DMS53 (cell line): ENCODE results near the gene COL25A1.
A peak's percentile ranks its signal among the peaks of the same experiment; 100 is the strongest.
"Not testable (repeated sequence)": the region's sequence is repeated elsewhere in the genome, so short reads cannot be mapped to it uniquely, and the experiment has no call there.

Experiments
- DNase-seq: peaks from one replicate; lab custom pipeline; 2025; lab: John Stamatoyannopoulos, UW

The COL25A1 gene

DNA sequence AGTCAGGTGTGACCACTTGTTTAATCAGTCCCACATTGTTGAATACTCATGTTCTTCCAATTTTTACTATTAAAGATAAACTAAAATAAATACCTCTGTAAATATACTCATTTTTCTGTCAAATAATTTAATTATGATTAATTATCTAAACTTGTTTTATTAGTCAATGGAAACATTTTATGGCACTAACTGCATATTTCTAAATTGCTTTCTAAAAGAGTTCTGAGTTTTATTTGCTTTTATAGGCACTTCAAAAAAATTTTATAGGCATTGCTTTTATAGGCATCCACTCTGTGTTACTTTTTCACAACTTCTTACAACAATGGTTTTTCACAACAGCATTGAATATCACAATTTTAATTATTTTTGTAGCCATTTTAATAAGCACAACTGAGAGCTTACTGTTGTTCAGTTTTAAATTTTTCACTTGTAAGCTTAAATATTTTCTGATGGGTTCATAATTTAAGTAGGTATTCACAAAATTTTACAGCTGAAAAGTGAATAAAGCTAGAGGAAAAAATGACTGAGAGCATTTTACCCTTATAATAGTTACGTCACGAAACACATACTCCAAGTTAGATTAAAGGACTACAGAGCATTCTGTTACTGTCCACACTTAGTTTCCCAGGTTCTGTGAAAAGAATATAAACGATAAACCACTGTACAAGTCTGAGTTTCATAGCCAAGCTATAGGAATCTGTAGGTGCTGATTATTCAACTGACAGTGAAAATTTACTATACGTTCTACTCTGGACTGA lies 398.8 kb downstream of the COL25A1 start:
- no peak for DNase-seq

DNA sequence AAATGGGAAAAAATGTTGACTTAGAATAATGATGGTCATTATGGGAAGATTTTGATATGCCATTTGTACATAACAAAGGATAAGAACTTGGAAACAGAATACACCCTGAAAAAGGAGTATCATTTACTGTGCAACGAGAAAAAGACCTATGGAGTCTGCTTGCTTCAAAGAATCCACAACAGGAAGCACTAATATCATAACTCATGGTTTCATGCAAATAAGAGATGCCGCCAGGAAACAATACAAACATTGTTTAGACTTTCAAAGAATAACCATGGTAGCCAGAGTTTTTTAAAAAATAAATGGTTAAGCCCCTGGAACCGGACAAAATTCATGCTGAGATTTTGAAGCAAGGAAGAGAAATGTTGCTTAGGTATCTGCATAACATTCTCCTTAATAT lies 399.7 kb downstream of the COL25A1 start:
- DNase-seq: peak; percentile 8

- no peak for DNase-seq
Observed at GRCh38 chr4:108901291-108901690, 401.2 kb downstream of the COL25A1 start.

DNA sequence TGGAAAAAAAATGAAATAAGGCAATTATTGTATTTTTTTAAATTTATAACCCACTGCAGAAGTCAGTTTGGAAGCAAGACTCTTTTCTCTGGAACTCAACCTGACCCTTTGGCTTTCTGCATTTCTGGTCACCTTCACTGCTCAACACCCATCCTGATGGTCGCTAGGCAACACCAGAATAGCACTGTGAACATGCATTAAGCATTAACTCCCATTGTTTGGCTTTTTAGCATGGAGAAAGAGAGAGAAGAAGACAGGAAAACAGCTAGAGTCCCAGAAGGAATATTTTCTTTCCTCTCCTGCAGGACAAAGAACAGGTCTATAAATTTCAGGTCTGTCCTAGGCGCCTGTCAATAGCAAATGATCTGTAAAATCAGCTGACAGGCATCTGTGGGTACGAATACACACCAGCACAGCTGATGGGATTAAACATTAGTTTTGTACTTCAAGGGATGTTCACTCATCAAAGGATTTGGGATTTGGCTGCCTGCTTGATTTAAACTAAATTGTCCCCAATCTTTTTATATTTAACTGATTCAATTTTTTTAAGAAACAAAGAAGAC lies 402.4 kb downstream of the COL25A1 start:
- peak; percentile 38 for DNase-seq

GRCh38 chr4:108893468-108893867 lies 409.0 kb downstream of the COL25A1 start:
- no peak for DNase-seq

DNA sequence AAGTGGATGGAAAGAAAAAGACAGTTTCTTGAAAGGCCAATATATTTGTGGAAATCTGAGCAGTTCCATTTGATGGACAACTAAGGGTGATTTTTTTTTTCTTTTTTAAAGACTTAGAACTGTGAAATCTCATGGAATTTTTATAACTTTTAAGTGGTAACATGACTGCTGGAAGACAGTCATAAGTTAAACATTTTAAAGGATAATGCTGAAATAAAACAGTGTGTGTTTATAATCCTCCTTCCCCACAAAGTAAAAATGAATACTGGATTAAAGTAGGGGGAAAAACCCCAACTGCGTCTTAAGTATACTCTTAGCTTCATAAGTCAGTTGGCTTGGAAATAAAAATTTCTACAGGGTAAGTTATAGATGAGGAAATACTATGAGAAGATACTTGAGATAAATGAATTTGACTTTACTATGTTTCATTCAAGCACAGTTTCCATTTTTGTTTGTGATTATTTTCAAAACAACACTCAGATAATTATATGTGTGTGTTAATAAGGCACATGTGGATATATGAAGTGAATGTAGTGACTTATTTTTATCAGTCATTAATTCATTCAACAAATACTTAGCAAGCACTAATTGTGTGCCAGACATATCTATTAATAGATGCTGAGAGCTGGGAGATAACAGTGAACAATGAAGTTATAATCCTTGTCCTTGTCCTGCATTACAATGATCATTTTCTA lies 410.4 kb downstream of the COL25A1 start:
- DNase-seq: no peak

- no peak for DNase-seq
Observed at GRCh38 chr4:108890484-108890881, 412.0 kb downstream of the COL25A1 start.

DNA sequence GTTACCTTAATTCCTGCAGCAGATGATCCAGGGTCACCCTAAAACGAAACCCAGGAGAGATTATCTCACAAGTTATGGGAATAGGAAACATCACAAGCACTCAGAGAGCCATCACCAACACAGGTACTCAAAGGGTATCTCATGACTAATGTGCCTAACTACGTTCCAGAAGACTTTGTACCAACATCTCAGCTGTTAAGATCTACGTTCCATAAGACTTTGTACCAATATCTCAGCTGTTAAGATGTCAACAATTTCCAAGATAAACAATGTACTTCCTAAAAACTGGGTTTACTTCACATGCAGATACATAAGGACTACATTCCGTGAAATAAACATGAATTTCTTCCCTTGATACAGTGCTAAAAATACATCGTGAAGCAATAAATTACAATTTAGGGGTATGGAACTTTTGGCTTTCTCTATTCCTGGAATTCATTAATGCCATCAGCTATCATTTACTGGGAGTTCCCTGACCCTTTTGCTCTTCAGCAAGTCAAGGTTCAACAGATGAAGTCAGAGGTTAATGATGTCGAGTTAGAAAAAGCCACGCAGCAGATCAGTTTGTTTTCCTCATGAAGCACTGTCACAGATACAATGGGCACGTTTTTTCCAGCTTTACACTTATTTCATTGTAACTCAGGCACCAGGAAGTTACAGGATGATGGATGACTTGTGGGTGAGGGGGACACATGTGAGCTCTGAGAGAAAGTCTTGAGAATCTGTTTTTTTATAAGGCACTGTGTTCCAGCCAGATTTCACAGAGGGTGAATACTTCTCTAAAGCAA lies 412.6 kb downstream of the COL25A1 start:
- DNase-seq: no peak

DNA sequence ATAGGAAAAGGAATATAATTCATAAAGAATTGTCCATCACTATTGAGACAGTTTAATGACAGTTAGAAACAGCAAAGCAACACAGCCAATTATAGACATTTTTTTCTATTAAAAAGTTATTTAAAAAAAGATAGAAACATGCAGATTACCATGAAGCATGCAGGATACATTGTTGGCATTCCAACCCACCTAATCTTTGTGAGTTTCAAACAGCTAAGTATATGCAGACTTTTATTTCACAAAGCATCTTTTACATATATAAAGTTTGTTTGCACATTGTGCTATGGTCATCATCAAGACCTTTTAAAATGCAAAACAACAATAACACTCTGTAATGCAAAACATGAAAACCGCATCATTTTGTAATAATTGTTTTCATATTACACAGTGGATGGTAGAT lies 413.7 kb downstream of the COL25A1 start:
- no peak for DNase-seq

DNA sequence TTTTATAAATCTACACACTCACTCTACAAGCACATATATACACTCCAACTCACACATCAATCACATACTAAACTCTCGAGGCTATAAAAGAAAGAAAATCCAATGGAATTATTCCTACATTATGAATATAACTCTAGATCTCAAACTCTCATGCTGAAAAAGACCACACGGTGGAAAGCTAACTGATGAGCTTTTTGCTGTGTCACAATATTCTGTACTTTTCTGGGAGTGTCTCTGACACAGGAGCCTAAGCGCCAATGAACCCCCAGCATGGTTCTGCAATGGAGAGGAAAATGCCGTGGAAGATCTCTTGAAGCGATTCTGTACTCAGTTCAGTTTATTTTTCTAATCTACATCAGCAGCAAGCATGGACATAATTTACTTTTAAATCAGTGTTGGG lies 415.4 kb downstream of the COL25A1 start:
- no peak for DNase-seq

DNA sequence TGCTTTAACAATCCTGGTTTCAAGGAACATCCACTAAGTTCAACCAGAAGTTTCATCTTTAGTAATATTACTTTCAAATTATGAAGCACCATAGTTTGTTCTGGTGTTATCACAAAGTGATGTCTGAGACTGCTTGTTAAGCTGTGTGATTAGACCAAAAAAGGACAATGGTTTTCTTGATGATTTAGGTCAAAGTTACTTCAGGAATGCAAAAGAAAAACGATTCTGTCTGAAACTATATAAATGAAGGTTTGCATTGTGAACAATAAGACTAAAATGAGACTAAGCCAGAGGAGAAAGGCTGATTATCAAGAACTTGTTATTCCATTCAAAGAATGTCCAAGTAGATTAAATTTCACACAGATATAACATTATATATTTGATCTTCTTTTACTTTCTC lies 417.2 kb downstream of the COL25A1 start:
- DNase-seq: no peak

- no peak for DNase-seq
Observed at GRCh38 chr4:108884596-108884995, 417.9 kb downstream of the COL25A1 start.

DNA sequence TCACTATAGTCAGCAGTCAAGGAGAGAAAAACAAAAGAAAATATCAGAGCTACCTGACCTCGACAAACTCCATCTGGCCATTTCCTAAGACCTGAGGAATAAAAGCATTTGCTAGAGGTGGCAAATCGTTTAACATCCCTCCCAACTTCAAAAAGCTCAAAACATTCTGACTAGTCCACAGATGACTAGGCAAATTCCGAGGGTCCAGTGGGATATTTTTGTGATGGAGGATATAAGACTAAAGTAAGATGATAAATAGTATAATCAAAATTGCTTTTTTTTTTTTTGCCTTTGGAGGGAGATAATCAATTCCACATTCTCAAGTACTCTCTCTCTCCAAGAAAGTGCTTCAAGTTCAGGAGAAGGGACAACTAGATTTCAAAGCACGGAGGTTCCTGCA lies 420.5 kb downstream of the COL25A1 start:
- DNase-seq: no peak

DNA sequence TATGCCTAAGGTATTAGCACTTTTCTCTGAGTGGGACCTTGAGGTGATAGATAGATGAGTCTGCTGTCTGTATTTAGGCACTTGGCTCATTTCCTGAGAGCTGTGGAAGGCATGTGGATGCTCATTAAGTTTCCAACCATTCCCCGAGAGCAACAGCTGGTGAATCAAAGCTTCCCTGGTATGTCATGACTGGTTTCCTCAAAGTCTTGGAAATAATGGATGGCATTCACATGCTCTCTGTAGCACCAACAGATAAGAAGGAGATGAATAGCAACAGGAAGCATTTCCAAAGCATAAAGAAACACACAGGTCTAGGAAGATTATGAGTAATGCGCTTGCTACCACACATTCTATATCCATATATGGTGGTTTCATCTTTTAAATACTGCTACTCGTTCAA lies 421.3 kb downstream of the COL25A1 start:
- no peak for DNase-seq

- no peak for DNase-seq
Observed at GRCh38 chr4:108878806-108879205, 423.7 kb downstream of the COL25A1 start.

DNA sequence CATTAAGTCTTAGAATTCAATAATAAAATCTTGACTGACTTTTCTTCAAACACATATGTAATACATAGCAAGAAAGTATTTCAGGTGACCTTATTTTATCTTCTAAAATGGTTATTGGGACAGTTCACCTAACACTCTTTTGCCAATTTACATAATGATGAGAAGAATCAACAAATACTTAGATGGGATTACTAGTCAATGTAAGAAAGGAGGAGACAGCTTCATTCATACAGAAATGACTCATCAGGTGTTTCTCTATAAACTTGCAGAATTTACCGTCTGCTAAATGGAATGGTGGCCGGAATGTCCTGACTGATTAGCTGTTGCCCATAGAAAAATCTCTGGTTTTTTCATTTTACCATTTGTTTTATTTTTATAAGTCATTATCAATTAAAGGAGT lies 424.6 kb downstream of the COL25A1 start:
- peak; percentile 39 for DNase-seq

DNA sequence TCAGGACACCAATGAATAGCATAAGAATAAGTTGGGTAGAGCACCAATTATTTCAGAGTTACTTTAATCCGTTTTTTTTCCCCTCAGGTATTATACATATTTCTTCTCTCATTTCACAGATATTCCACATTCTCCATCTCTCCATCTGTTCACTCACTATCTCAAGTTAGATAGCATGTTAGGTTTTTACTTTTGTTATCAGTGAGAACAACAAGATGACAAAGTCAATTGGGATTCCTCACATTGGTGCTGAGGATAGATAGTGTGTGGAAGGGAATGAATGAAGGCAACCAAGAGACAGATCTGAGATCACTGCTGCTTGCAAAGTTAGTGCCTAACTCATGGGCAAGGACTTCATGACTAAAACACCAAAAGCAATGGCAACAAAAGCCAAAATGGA lies 427.7 kb downstream of the COL25A1 start:
- DNase-seq: no peak

- not testable (repeated sequence) for DNase-seq
Observed at GRCh38 chr4:108869970-108870369, 432.5 kb downstream of the COL25A1 start.

DNA sequence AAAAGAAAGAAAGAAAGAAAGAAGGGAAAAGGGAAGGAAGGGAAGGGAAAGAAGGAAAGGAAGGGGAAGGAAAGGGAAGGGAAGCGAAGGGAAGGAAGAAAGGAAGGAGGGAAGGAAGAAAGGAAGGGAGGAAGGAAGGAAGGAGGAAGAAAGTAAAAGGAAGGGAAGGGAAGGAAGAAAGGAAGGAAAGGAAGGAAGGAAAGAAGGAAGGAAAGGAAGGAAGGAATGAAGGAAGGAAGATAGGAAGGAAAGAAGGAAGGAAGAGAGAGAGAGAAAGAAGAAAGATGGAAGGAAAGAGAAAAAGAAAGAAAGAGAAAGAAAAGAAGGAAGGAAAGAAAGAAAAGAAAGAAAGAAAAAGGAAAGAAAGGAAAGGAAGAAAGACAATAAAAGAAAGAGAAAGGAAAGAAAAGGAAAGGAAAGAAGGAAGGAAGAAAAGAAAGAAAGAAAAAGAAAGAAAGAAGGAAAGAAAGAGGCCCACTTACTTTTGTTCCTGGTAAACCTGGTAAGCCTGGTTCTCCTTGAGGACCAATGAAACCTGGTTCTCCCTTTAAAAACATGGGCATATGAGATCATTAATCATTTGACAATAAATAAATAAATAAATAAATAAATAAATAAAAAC lies 433.7 kb downstream of the COL25A1 start:
- DNase-seq: no peak

GRCh38 chr4:108867476-108867875 lies 435.0 kb downstream of the COL25A1 start:
- DNase-seq: no peak

DNA sequence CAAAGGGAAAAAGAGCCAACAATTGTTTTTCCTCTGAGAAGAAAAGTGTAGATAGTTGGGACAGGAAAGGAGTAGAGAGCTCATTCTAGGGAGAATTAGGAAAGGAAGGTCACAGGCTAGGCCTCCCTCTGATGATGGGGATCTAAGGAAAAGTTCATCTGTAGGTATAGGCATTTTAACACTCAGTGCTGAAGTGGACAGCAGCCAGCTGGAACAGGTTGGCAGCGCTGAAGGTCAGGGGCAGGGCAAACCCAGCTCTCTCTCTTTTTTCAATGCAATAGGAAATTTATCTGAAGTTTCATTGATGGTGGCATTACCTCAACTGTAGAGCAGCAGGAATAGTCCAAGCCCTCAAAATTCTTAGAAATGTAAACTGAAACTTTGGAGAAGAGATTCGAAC lies 441.1 kb downstream of the COL25A1 start:
- DNase-seq: no peak

GRCh38 chr4:108854786-108855185 lies 447.7 kb downstream of the COL25A1 start:
- no peak for DNase-seq
